ENCODE results near the gene CDH4. TPM values are rescaled to one million over a fixed set of nuclear protein-coding genes. Genes with fewer than 3 reads are reported as not detected.

The CDH4 gene
- total and polyA plus RNA-seq, 9 of the 15 experiments (the other 6 are each of a cell fraction or from before 2014, with no cell fraction given), result 0.04 TPM; not detected in 8

DNA sequence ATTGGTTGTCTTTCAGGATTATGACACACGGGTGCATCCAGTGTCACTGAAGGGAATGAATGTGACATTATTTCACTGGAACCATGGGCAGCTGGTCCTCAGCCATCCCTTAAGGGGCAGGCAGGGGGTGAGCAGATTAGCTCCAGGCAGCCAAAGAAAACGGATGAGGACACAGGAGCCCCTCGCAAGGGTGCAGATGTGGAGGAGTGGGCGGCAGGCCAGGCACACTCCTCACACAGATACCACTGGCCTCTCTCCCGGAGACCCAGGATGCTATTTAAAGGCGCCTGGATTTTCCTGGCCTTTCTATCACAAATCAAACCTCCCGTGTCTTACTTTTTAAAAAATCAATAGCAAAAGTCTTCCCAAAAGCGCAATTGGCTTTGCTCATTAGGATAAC, 603.2 kb downstream of the CDH4 start:
- H2AFZ ChIP-seq (ENCODE audit: low read depth, low read length), result no peak overlapping the region
- H3K36me3 ChIP-seq (ENCODE audit: control insufficient read depth, insufficient read depth, low read length), result no peaks in the 10 kb centered on the region
- intact Hi-C loops (cut with micrococcal nuclease) (no loop called here), in situ Hi-C loops (cut with MboI) (no loop called here)
- H3K9me3 ChIP-seq (replicated peaks; ENCODE audit: control insufficient read depth, insufficient read depth, low read depth, low read length), result no peaks in the 10 kb centered on the region
- DNase-seq (ENCODE audit: extremely low read depth in 1 of 4, low spot score in 3 of 4), result no peak
- CTCF ChIA-PET (ENCODE audit: low intra/inter-chr PET ratio), result no interaction called here
- H3K4me3 ChIP-seq, result no peak overlapping the region
- peaks cover 12 to 56% of the 10 kb centered on the region in 2 experiments; a peak in 3 of 5 replicates for H3K27me3 ChIP-seq (ENCODE audit: control insufficient read depth in 2 of 2, insufficient read depth in 2 of 2, low read length in 2 of 2)
- BruUV-seq (replicated peaks), result no TSS peak
- H4K20me1 ChIP-seq (replicated peaks; ENCODE audit: control insufficient read depth, insufficient read depth, low read length), result peaks cover 4% of the 10 kb centered on the region; the same call in 1 of the 2 replicates
- H3K4me2 ChIP-seq (ENCODE audit: insufficient read depth, low read length), result no peak overlapping the region
- H3K9ac ChIP-seq (ENCODE audit: insufficient read depth in 1 of 2, low read depth in 2 of 2, low read length in 2 of 2), result no peak overlapping the region
- H3K79me2 ChIP-seq (ENCODE audit: control insufficient read depth, insufficient read depth, low read length), result no peaks in the 10 kb centered on the region
- ATAC-seq, result no peak
- H3K9me1 ChIP-seq (ENCODE audit: control insufficient read depth, insufficient read depth, low read length), result no peaks in the 10 kb centered on the region
- FAIRE-seq, result no peak
- whole genome bisulfite sequencing (ENCODE audit: insufficient coverage, low coverage, missing lambda C conversion rate), result 1% methylated on average over 8 of the region's 8 CpGs
- POLR2A ChIA-PET, result no interaction called here
- no peaks in the 10 kb centered on the region; a peak in 1 of 5 replicates for H3K4me1 ChIP-seq (replicated peaks in 1 of 2; ENCODE audit: control insufficient read depth in 2 of 2, insufficient read depth in 2 of 2, low read length in 2 of 2)
- no peak overlapping the region for H3K27ac ChIP-seq (ENCODE audit: extremely low read depth, low read depth, low read length)
- TF ChIP-seq ETV1 (tag; conservative IDR thresholded peaks at IDR 0.05; ENCODE audit: low read depth) (no peak), MIER1 (IDR thresholded peaks at IDR 0.05; ENCODE audit: low read depth) (no peak), SMARCB1 (IDR thresholded peaks at IDR 0.05; ENCODE audit: insufficient read length, low read depth) (no peak), MTF1 (CRISPR knock-in tag; IDR thresholded peaks at IDR 0.05; ENCODE audit: borderline replicate concordance) (no peak), SMARCC2 (IDR thresholded peaks at IDR 0.05; ENCODE audit: low read depth) (no peak), SMARCE1 (IDR thresholded peaks at IDR 0.05) (no peak), SNRNP70 (optimal IDR thresholded peaks at IDR 0.05; ENCODE audit: low read depth, low read length) (no peak), PPARD (CRISPR knock-in tag; IDR thresholded peaks at IDR 0.05) (no peak), EWSR1 (IDR thresholded peaks at IDR 0.05; ENCODE audit: borderline replicate concordance, low read depth, partially characterized antibody) (no peak), ADNP (tag; IDR thresholded peaks at IDR 0.05) (no peak), STAT5B (CRISPR knock-in tag; IDR thresholded peaks at IDR 0.05) (no peak)
- TF ChIP-seq, protein P1, sequence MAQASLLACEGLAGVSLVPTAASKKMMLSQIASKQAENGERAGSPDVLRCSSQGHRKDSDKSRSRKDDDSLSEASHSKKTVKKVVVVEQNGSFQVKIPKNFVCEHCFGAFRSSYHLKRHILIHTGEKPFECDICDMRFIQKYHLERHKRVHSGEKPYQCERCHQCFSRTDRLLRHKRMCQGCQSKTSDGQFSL (CRISPR knock-in tag; IDR thresholded peaks at IDR 0.05), result no peak
- TF ChIP-seq, protein P1 (tag; IDR thresholded peaks at IDR 0.05), result no peak
- TF ChIP-seq, protein P2, sequence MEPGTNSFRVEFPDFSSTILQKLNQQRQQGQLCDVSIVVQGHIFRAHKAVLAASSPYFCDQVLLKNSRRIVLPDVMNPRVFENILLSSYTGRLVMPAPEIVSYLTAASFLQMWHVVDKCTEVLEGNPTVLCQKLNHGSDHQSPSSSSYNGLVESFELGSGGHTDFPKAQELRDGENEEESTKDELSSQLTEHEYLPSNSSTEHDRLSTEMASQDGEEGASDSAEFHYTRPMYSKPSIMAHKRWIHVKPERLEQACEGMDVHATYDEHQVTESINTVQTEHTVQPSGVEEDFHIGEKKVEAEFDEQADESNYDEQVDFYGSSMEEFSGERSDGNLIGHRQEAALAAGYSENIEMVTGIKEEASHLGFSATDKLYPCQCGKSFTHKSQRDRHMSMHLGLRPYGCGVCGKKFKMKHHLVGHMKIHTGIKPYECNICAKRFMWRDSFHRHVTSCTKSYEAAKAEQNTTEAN (CRISPR knock-in tag; IDR thresholded peaks at IDR 0.05), result no peak
- TF ChIP-seq, protein P3, sequence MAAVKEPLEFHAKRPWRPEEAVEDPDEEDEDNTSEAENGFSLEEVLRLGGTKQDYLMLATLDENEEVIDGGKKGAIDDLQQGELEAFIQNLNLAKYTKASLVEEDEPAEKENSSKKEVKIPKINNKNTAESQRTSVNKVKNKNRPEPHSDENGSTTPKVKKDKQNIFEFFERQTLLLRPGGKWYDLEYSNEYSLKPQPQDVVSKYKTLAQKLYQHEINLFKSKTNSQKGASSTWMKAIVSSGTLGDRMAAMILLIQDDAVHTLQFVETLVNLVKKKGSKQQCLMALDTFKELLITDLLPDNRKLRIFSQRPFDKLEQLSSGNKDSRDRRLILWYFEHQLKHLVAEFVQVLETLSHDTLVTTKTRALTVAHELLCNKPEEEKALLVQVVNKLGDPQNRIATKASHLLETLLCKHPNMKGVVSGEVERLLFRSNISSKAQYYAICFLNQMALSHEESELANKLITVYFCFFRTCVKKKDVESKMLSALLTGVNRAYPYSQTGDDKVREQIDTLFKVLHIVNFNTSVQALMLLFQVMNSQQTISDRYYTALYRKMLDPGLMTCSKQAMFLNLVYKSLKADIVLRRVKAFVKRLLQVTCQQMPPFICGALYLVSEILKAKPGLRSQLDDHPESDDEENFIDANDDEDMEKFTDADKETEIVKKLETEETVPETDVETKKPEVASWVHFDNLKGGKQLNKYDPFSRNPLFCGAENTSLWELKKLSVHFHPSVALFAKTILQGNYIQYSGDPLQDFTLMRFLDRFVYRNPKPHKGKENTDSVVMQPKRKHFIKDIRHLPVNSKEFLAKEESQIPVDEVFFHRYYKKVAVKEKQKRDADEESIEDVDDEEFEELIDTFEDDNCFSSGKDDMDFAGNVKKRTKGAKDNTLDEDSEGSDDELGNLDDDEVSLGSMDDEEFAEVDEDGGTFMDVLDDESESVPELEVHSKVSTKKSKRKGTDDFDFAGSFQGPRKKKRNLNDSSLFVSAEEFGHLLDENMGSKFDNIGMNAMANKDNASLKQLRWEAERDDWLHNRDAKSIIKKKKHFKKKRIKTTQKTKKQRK (IDR thresholded peaks at IDR 0.05; ENCODE audit: borderline replicate concordance, low read depth, low read length), result no peak
- TF ChIP-seq, protein P4, sequence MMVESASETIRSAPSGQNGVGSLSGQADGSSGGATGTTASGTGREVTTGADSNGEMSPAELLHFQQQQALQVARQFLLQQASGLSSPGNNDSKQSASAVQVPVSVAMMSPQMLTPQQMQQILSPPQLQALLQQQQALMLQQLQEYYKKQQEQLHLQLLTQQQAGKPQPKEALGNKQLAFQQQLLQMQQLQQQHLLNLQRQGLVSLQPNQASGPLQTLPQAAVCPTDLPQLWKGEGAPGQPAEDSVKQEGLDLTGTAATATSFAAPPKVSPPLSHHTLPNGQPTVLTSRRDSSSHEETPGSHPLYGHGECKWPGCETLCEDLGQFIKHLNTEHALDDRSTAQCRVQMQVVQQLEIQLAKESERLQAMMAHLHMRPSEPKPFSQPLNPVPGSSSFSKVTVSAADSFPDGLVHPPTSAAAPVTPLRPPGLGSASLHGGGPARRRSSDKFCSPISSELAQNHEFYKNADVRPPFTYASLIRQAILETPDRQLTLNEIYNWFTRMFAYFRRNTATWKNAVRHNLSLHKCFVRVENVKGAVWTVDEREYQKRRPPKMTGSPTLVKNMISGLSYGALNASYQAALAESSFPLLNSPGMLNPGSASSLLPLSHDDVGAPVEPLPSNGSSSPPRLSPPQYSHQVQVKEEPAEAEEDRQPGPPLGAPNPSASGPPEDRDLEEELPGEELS (CRISPR knock-in tag; IDR thresholded peaks at IDR 0.05; ENCODE audit: borderline replicate concordance), result no peak
